K562 (cell line): ENCODE data around the gene TMEM252. TPM values are rescaled to one million over a fixed set of nuclear protein-coding genes. Genes with fewer than 3 reads are reported as not detected.

Experiments used
- ARHGAP35 ChIP-seq: fragments of 450-650 bp; IDR thresholded peaks from 2 replicates; pipeline ENCODE4 v1.6.1; 2018; ENCODE audit not compliant: partially characterized antibody
- CSDE1 ChIP-seq, 2 experiments: fragments of 450-650 bp; IDR thresholded peaks; 2 replicates each; pipeline ENCODE4 v1.6.1; 2016; ENCODE audit warnings: mild to moderate bottlenecking in 1 of 2
- CTBP1 ChIP-seq: fragments of 450-650 bp; IDR thresholded peaks from 2 replicates; pipeline ENCODE4 v1.6.1; 2016; ENCODE audit warnings: borderline replicate concordance
- E4F1 ChIP-seq: fragments of 250-450 bp; sonication (Bioruptor Pico); IDR thresholded peaks from 2 replicates; pipeline ENCODE4 v1.5.0; 2021; ENCODE audit warnings: mild to moderate bottlenecking, borderline replicate concordance
- FOXA1 ChIP-seq: fragments of 450-650 bp; IDR thresholded peaks from 2 replicates; pipeline ENCODE4 v1.6.1; 2016; ENCODE audit warnings: mild to moderate bottlenecking, borderline replicate concordance
- HSF4 ChIP-seq: fragments of 250-450 bp; sonication (Bioruptor Pico); IDR thresholded peaks from 2 replicates; pipeline ENCODE4 v2.1.2; 2022; ENCODE audit warnings: mild to moderate bottlenecking, moderate library complexity, borderline replicate concordance
- IRF2 ChIP-seq: sonication (generic); formaldehyde crosslinking; IDR thresholded peaks from 2 replicates; pipeline ENCODE4 v1.8.1; 2022; ENCODE audit warnings: mild to moderate bottlenecking, missing genetic modification reagents
- LEF1 ChIP-seq: fragments of 450-650 bp; IDR thresholded peaks from 2 replicates; pipeline ENCODE4 v1.6.1; 2016; ENCODE audit warnings: mild to moderate bottlenecking
- MCM5 ChIP-seq: fragments of 450-650 bp; IDR thresholded peaks from 2 replicates; pipeline ENCODE4 v1.6.1; 2016; ENCODE audit warnings: low read depth
- MED1 ChIP-seq: sonication (generic); formaldehyde crosslinking; IDR thresholded peaks from 2 replicates; pipeline ENCODE4 v1.8.1; 2023; ENCODE audit warnings: missing genetic modification reagents, borderline replicate concordance
- MLLT1 ChIP-seq, 2 experiments: fragments of 450-650 bp; IDR thresholded peaks; 2 replicates each; pipeline ENCODE4 v1.6.1; 2016
- RAD21 ChIP-seq, 2 experiments: fragments of 250-450 bp in 1 of 2; fragments of 450-650 bp in 1 of 2; sonication (Bioruptor Pico) in 1 of 2; formaldehyde crosslinking in 1 of 2; IDR thresholded peaks in 1 of 2; conservative IDR thresholded peaks in 1 of 2; 2 replicates each; pipeline versions ENCODE4 v1.4.0 to v1.8.0; 2020 to 2022; ENCODE audit warnings: mild to moderate bottlenecking in 2 of 2, moderate library complexity in 1 of 2
- VEZF1 ChIP-seq: fragments of 200-800 bp; sonication (Bioruptor generic); IDR thresholded peaks from 2 replicates; pipeline ENCODE4 v1.6.1; 2017; ENCODE audit warnings: missing genetic modification characterization, missing compliant biosample characterization
- ZNF408 ChIP-seq: fragments of 250-450 bp; sonication (Bioruptor Pico); IDR thresholded peaks from 2 replicates; pipeline ENCODE4 v1.4.0; 2020; ENCODE audit warnings: low read depth, mild to moderate bottlenecking, moderate library complexity
- ZNF57 ChIP-seq: fragments of 450-650 bp; formaldehyde crosslinking; IDR thresholded peaks from 2 replicates; pipeline ENCODE4 v1.4.0; 2020; ENCODE audit warnings: mild to moderate bottlenecking, moderate library complexity
- ZNF76 ChIP-seq: fragments of 250-450 bp; sonication (Bioruptor Pico); IDR thresholded peaks from 2 replicates; pipeline ENCODE4 v1.4.0; 2020; ENCODE audit warnings: mild to moderate bottlenecking, moderate library complexity, borderline replicate concordance
- ZSCAN29 ChIP-seq: fragments of 450-650 bp; IDR thresholded peaks from 2 replicates; pipeline ENCODE4 v1.6.1; 2017
- polyA plus RNA-seq, 8 experiments: library from polyadenylated mRNA; depleted of rRNA in 4 of 8; stranded (reverse) in 5 of 8; unstranded in 3 of 8; fragments of >200 nt; fragmentation: Nextera tagmentation in 2 of 8; fragmentation: Illumina TruSeq in 1 of 8; extraction: Ambion mirVana in 2 of 8; extraction: Trizol in 1 of 8; gene quantifications; 2 replicates each; pipeline versions ENCODE4 v1.2.1 to v1.2.3, GENCODE V29; 2011 to 2014; ENCODE audit warnings: inconsistent platforms in 1 of 8, missing spikeins in 1 of 8
- total RNA-seq, 7 experiments: library from RNA; depleted of rRNA in 6 of 7; stranded (reverse); fragments of >200 nt in 6 of 7; fragmentation: Illumina TruSeq in 2 of 7; extraction: Trizol in 2 of 7; gene quantifications; 2 replicates each; pipeline versions ENCODE4 v1.2.1 to v1.2.3, GENCODE V29; 2011 to 2021; ENCODE audit warnings: low replicate concordance in 1 of 7
- TF ChIP-seq, protein P1 (sequence below): sonication (generic); formaldehyde crosslinking; IDR thresholded peaks from 2 replicates; pipeline ENCODE4 v1.5.0; 2020; ENCODE audit warnings: missing genetic modification reagents

Gene TMEM252
- total and polyA plus RNA-seq, 9 of the 15 experiments (the other 6 are each of a cell fraction or from before 2014, with no cell fraction given), result not detected

DNA sequence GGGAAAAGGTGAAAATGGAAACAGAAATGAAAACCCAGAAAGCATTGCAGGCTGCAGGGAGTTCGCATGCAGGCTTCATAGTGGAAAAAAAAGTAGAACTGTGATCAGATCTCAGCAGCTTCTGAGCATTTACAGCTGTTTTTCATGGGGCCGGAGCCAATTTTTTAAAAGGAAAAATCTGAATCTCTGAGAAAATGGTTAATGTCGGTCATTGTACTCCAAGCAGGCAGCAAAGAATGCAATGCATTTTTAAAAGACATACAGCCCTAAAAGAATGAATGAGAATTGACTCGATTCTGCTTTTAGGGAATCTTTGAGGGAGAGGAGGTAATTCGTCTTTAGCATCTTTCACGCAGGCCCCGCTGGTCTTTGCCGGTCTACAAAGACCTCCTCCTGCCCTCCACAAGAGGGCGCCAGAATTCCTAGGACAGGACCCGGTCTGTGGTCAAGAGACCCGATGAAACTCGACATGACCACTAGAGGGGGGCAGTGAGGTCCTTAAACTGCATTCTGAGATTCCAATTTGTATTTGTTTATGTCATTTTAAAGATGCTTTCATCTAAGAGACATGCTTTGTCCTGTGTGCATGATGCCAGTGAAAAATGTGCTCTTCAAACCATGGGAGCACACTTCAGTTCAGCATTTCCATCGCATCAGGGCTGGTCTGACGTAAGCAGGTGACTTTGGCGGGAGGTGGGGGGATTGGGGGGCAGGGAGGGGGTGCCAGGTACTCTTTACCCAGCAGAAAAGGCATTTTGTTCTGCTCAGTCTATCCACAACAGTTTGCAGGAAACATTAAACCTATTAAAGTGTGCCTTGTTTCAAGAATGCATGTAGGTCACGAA lies 43.7 kb upstream of the TMEM252 start (continued):
- TF ChIP-seq, protein P1, sequence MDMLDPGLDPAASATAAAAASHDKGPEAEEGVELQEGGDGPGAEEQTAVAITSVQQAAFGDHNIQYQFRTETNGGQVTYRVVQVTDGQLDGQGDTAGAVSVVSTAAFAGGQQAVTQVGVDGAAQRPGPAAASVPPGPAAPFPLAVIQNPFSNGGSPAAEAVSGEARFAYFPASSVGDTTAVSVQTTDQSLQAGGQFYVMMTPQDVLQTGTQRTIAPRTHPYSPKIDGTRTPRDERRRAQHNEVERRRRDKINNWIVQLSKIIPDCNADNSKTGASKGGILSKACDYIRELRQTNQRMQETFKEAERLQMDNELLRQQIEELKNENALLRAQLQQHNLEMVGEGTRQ (CRISPR knock-in tag), result no peak
- TF ChIP-seq IRF2 (no peak), CSDE1 (IDR thresholded peaks at IDR 0.05) (no peak), MCM5 (no peak), ZNF76 (CRISPR knock-in tag) (no peak), ZSCAN29 (no peak), CTBP1 (no peak), LEF1 (no peak), RAD21 (CRISPR knock-in tag; conservative IDR thresholded peaks at IDR 0.05 in 1 of 2, IDR thresholded peaks at IDR 0.05 in 1 of 2) (peak; percentile 96 to 98), FOXA1 (no peak), ZNF57 (CRISPR knock-in tag) (no peak), HSF4 (CRISPR knock-in tag) (no peak), ZNF408 (no peak), MED1 (CRISPR knock-in tag) (no peak), E4F1 (CRISPR knock-in tag) (no peak), VEZF1 (CRISPR knock-in tag) (peak; percentile 36; the same call in 1 of the 2 replicates), MLLT1 (IDR thresholded peaks at IDR 0.05) (peak in 1 of 2 experiments; percentile 72; a peak in 2 of 4 replicates), ARHGAP35 (no peak)
